Dermis microvascular lymphatic vessel endothelial cell (primary cell): ENCODE data around the gene FLAD1. TPM values are rescaled to one million over a fixed set of nuclear protein-coding genes. Genes with fewer than 3 reads are reported as not detected.

Source experiments
- DNase-seq, 2 donors: peaks; one replicate each; pipeline versions ENCODE4 v3.0.0 to v3.0.0-alpha.2; 2010; ENCODE audit warnings: low read depth in 2 of 2
- total RNA-seq: library from RNA; depleted of rRNA; stranded (reverse); fragments of >200 nt; gene quantifications from 2 replicates; pipeline ENCODE4 v1.2.1, GENCODE V29; 2014

The FLAD1 gene
- total RNA-seq, 1 donor from 2014 or later, result 17.1 TPM

- DNase-seq, result no peak
Observed at GRCh38 chr1:155014709-155015508, 31.8 kb downstream of the FLAD1 start.

- DNase-seq, result no peak
Observed at GRCh38 chr1:155015527-155016230, 32.5 kb downstream of the FLAD1 start.

- no peak for DNase-seq
Observed at GRCh38 chr1:155016231-155016831, 33.2 kb downstream of the FLAD1 start.

- DNase-seq, result peak; percentile 63 to 94
Observed at GRCh38 chr1:155017041-155017945, 34.1 kb downstream of the FLAD1 start.

- no peak for DNase-seq
Observed at GRCh38 chr1:155017946-155018316, 34.8 kb downstream of the FLAD1 start.

- DNase-seq, result no peak
Observed at GRCh38 chr1:155018617-155019348, 35.6 kb downstream of the FLAD1 start.

GRCh38 chr1:155019377-155020245 is 36.5 kb downstream of the FLAD1 start:
- no peak for DNase-seq

- no peak for DNase-seq
Observed at GRCh38 chr1:155022136-155022926, 39.2 kb downstream of the FLAD1 start.

- DNase-seq, result no peak
Observed at GRCh38 chr1:155022927-155023236, 39.7 kb downstream of the FLAD1 start.

GRCh38 chr1:155023627-155024026 is 40.5 kb downstream of the FLAD1 start:
- no peak for DNase-seq

- DNase-seq, result no peak
Observed at GRCh38 chr1:155024315-155024714, 41.2 kb downstream of the FLAD1 start.

- no peak for DNase-seq
Observed at GRCh38 chr1:155026154-155026553, 43.0 kb downstream of the FLAD1 start.

GRCh38 chr1:155026588-155026987 is 43.4 kb downstream of the FLAD1 start:
- no peak for DNase-seq

GRCh38 chr1:155029513-155030242 is 46.5 kb downstream of the FLAD1 start:
- DNase-seq, result no peak

GRCh38 chr1:155030243-155030795 is 47.2 kb downstream of the FLAD1 start:
- no peak for DNase-seq

- no peak for DNase-seq
Observed at GRCh38 chr1:155030899-155031298, 47.8 kb downstream of the FLAD1 start.

GRCh38 chr1:155032886-155033285 is 49.7 kb downstream of the FLAD1 start:
- DNase-seq, result no peak

GRCh38 chr1:155033524-155033923 is 50.4 kb downstream of the FLAD1 start, which contains the start of the genes DCST1 and DCST2:
TSS of gene DCST1 (plus strand) at chr1:155033824. CDS start at chr1:155034037, 213 bp downstream.
TSS of gene DCST2 (minus strand) at chr1:155033781. CDS start at chr1:155033701, 80 bp downstream.
- no peak for DNase-seq
